IPS DF 19.7 (cell line): Measurements from ENCODE around the gene OBSL1.

Experiments
- DNase-seq: peaks from one replicate; pipeline ENCODE4 v3.0.0-alpha.2; 2013; ENCODE audit warnings: low read depth, low spot score

Gene OBSL1

GRCh38 chr2:219549619-219550018, 21.7 kb downstream of the OBSL1 start:
- DNase-seq, result no peak

- DNase-seq, result no peak
Measured at GRCh38 chr2:219548990-219549389, 22.3 kb downstream of the OBSL1 start.

DNA sequence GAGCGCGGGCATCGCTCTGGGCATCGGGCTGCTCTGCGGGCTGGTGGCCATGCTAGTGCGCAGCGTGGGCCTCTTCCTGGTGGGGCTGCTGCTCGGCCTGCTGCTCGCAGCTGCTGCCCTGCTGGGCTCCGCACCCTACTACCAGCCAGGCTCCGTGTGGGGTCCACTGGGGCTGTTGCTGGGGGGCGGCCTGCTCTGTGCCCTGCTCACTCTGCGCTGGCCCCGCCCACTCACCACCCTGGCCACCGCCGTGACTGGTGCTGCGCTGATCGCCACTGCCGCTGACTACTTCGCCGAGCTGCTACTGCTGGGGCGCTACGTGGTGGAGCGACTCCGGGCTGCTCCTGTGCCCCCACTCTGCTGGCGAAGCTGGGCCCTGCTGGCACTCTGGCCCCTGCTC, 23.7 kb downstream of the OBSL1 start:
- no peak for DNase-seq

- DNase-seq, result no peak
Measured at GRCh38 chr2:219545943-219546352, 25.4 kb downstream of the OBSL1 start.

GRCh38 chr2:219545295-219545942, 25.9 kb downstream of the OBSL1 start:
- DNase-seq, result no peak

- no peak for DNase-seq
Measured at GRCh38 chr2:219544567-219544966, 26.8 kb downstream of the OBSL1 start.

- peak; percentile 93 for DNase-seq
Measured at GRCh38 chr2:219543596-219544358, 27.6 kb downstream of the OBSL1 start, which contains the start of the genes CHPF and TMEM198. Gene CHPF, minus strand, starts transcription at chr2:219543809. Its CDS starts 271 bp downstream, at chr2:219543538. Gene TMEM198, plus strand, starts transcription at chr2:219544028. Its CDS starts 700 bp downstream, at chr2:219544728.

DNA sequence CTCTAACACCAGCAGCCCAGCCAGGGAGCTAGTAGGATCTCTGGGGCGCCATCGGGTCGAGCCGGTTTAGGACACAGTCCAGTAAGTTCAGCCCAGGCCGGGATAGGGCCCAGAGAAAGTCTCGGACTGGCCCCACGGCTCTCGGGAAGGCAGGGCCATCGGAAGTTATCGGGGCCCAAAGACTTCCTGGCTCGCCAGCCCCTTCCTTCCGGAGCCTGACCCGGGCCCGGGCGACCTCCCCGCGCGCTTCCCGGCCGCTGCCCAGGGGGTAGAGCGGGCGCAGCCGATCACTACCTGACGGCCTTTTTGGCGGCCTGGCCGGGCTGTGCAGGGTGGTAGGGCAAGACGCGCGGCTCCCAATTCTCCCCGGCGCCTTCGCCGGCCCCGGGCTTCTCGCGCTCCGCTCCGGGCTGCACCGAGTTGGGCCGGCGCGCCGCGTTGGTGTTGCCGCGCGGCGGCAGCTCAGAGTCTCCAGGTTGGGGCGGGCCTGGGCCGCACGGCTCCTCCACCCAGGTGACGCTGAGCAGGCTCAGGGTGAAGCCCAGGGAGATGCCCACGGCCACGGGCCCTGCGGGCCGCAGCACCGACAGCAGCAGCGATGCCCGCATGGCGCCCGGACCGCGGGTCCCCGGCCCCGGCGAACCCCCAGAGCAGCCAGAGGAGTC, 28.3 kb downstream of the OBSL1 start:
- no peak for DNase-seq

DNA sequence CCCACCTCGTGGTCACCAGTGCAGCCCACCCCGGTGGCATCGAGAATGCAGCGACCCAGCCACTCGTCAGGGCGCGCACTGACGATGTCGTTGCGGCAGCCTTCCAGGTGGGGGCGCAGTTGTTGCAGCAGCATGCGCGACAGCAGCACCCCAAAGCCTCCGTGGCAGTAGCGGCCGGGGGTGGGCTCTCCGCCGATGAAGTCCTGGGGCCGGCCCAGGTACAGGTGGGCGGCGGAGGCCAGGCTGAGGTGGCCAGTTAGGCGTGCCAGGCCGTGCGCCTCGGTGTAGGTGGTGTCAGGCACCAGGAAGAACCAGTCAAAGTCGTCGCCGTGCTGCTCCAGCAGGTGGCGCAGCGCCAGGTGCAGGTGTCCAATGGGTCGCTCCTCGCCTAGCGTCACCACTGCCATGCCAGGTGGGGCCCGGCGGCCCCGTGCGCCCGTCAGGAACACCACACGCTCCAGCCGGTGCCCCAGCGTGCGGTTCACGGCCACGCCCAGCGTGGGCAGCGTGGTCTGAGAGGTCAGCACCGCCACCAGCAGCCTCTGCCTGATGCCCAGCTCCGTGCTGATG, 29.6 kb downstream of the OBSL1 start:
- DNase-seq, result no peak

DNA sequence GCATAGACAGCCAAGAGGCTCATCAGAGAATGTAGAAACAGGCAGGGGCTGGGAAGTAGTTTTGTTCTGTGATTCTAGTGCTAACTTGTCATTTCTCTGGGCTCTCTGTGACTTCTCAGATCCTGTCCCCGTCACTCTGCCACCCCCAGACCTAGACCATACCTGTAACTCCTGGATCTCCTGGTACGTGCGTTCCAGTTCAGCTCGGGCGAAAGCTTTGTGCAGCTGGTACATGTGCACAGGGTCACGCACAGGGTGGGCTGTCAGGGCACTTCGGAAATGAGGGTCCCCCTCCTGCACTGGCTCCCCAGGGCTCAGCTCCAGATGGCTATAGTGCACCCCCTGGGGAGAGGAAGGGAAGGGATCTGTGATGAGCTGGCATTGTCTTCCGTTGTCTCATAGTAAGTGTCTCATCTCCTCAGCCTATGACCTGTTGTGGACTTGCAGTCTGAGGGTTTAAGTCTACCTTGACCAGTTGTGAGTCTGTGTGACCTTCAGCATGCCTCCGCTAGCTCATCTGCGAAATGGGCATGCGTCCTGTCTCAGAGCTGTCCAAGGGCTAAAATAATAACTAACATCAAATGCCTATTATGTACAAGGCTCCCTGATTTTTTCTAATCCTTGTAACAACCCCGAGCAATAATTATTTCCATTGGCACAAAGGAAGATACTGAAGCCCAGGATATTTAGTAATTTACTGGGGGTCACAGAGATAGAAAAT, 30.4 kb downstream of the OBSL1 start:
- DNase-seq, result no peak

GRCh38 chr2:219539926-219540678, 31.2 kb downstream of the OBSL1 start:
- no peak for DNase-seq

DNA sequence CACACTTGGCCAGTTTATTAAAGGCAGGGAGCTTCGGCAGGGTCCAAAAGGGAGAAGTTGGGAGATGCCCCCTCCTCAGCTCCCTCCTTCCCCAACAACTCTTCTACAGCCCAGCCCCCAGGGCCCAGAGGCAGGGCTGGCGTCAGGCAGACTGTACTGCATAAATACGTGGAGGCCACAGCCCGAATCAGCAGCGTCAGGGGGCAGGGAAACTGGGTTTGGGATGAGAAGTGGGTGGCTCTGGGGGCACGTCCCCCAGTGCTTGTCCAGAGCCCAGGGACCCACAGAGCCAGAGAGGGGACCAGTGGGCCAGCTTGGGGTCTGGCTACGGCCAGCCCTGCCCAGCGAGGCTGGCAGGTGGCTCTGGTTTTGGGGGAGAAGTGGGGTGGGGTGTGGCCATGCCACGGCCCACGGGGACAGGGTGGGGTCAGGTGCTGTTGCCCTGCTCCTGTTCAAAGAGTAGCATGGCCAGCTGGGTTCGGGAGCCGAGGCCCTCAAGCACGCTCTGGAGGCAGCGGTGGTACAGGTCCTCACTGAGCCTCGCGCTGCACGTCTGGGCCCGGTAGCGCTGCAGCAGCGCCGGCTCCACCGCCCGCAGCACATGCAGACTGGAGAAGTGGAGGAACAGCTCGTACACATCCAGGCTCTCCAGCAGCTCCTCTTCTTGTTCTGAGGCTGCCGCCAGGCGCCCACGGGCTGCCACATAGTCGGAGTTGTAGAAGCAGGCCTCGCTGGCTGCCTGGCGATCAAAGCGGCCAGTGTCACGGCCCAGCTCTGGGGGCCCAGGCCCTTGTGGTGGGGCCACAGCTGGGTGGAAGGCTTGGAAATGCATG, 32.2 kb downstream of the OBSL1 start:
- DNase-seq, result no peak

DNA sequence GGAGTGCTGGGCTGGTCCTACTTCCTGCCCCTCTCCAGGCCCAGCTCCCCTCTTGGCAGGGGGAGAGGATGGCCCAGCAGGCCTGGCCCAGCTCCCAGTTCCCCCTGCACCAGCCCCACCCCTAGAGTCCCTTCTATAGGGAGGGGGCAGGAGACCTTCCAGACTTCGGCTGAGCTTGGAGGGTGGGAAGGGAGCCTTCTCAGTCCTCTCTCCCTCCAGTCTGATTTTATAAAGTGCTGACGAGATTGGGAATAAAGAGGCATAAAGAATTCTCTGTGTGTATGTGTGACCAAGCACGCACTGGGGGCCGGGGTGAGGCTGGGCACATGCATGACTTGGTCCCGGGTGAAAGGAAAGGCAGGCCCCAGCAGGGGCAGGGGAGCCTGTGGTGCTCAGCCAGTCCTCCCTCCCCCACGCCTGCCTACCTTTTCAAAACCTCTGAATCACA, 32.8 kb downstream of the OBSL1 start:
- DNase-seq, result no peak

DNA sequence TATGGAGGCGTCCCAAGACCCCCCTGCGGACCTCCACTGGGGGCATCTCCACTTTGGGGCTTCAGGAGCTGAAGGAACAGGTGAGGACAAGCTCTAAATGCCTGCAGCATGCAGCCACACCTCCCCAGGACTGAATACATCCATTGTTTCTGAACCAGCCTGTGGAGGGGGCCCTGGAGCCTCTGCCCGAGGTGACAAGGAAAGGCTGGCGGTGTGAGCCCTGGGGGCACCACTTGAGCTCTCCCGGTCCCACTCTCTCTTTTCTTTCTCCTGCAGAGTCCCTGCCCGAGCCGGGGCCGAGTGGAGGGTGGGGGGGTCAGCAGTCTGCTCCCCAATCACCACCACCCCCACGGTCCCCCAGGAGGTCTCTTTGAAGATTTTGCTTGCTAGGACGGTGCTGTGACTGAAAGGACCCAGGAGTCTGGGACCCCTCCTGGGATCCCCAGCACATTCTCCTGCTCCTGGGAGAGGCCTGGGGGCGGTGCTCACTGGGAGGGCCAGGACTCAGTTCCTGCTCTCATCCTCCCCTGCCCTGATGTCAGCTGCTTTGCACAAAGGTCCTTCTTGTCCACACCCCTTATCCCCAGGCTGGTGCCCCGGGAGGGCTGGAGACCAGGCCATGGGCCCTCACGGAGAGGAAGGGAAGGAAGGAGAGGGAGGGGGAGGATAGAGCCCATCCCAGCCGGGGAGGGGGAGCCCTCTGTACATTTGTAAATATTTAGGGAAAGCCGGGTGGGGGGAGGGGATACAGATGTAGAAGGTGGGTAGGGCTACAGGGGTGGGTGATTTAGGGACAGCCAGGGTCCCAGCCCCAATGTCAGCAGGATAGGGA, 33.5 kb downstream of the OBSL1 start:
- no peak for DNase-seq

DNA sequence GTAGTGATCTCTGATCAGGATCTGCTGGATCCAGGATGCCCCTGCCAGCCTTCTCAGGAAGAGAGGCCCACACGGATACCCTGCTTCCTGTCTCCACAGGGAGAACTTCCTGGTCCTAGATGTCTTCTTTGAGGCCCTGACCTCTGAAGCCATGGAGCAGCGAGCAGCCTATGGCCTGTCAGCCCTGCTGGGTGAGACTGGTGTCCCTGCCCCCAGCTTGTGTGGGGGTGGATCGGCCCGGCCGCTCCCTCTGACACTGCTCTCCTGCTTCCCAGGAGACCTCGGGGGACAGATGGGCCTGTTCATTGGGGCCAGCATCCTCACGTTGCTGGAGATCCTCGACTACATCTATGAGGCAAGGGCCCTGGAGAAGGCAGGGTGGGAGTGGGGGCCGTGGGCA, 34.4 kb downstream of the OBSL1 start:
- DNase-seq, result no peak

DNA sequence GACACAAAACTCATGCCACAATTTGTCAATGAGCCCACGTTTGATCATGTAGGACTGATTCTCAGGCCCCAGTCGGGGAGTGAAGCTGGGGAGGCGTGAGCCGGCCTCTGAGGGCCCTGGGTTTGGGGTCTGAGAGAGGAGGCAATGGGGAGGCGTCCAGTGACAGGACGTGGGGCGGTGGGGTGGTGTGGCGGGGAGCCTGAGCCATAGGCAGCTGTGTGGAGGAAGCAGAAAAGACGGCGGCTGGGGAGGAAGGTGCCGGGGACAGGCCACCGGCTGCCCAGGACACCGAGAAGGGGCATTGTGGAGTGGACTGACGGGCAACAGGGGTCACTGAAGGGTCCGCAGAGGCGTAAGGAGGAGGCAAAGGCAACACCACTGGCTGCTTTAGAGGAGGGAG, 34.9 kb downstream of the OBSL1 start:
- no peak for DNase-seq

DNA sequence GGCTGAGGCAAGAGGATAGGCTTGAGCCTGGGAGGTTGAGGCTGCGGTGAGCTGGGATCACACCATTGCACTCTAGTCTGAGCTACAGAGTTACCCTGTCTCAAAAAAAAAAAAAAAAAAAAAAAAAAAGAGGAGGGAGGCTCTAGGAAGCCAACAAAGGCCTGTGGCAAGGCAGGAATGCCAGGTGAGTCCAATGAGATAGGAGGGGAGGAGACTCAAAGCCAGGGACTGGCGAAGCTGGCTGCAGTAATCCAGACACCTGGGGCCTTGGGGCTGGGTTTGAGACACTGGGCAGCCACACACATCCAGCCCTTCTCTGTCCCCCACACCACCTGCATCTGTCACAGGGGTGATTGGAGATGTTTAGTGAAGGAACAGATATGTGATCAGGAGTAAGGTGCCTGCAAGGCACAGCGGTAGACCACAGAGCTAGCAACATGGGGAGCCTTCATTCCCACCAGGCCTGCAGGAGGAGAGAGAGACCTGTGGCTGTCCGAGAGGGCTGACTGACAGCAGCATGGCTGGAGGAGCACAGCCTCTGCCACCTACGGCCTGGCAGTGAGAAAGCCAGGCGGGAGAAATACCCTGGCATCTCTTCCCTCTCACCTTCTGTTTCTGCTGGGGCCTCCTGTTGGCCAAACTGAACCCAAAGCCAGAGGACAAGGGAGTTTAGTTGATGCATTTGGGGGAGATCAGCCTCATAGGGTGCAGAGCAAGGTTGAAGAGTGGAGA, 37.2 kb downstream of the OBSL1 start:
- DNase-seq, result no peak

- no peak for DNase-seq
Measured at GRCh38 chr2:219532378-219532649, 39.0 kb downstream of the OBSL1 start.
